Kidney glomerular epithelial cell (primary cell): ENCODE results near the gene NPIPA2.
"Not testable (repeated sequence)": the region's sequence is repeated elsewhere in the genome, so short reads cannot be mapped to it uniquely, and the experiment has no call there.

ENCODE experiments used
- DNase-seq: peaks from one replicate; lab custom pipeline; 2025; lab: John Stamatoyannopoulos, UW

The NPIPA2 gene

GRCh38 chr16:14742273-14743128, at the start of gene NPIPA2:
NPIPA2 (plus strand) TSS chr16:14742533; CDS start chr16:14748066, 5,533 bp downstream.
- DNase-seq: not testable (repeated sequence)

- DNase-seq: not testable (repeated sequence)
Observed at GRCh38 chr16:14694129-14694528, 48.2 kb upstream of the NPIPA2 start, which contains the start of gene PLA2G10. PLA2G10 (minus strand) TSS chr16:14694308; CDS start chr16:14694229, 79 bp downstream.

- DNase-seq: not testable (repeated sequence)
Observed at GRCh38 chr16:14701859-14702258, 40.5 kb upstream of the NPIPA2 start.

GRCh38 chr16:14702672-14703071, 39.7 kb upstream of the NPIPA2 start:
- not testable (repeated sequence) for DNase-seq

- DNase-seq: not testable (repeated sequence)
Observed at GRCh38 chr16:14703156-14704011, 38.9 kb upstream of the NPIPA2 start, which contains the start of gene NPIPA3. NPIPA3 (plus strand) TSS chr16:14703411; CDS start chr16:14708944, 5,533 bp downstream.

GRCh38 chr16:14733233-14733632, 9.1 kb upstream of the NPIPA2 start:
- not testable (repeated sequence) for DNase-seq

- DNase-seq: not testable (repeated sequence)
Observed at GRCh38 chr16:14740832-14741385, 1.4 kb upstream of the NPIPA2 start.

GRCh38 chr16:14741794-14742193, 539 bp upstream of the NPIPA2 start:
- not testable (repeated sequence) for DNase-seq

- DNase-seq: not testable (repeated sequence)
Observed at GRCh38 chr16:14773654-14774053, 31.3 kb downstream of the NPIPA2 start.

GRCh38 chr16:14775624-14776023, 33.3 kb downstream of the NPIPA2 start:
- not testable (repeated sequence) for DNase-seq

- not testable (repeated sequence) for DNase-seq
Observed at GRCh38 chr16:14776763-14777162, 34.4 kb downstream of the NPIPA2 start.

- DNase-seq: not testable (repeated sequence)
Observed at GRCh38 chr16:14779368-14779877, 37.1 kb downstream of the NPIPA2 start.

GRCh38 chr16:14786180-14786579, 43.8 kb downstream of the NPIPA2 start:
- not testable (repeated sequence) for DNase-seq

- not testable (repeated sequence) for DNase-seq
Observed at GRCh38 chr16:14789577-14789976, 47.2 kb downstream of the NPIPA2 start.

GRCh38 chr16:14790320-14790956, 48.1 kb downstream of the NPIPA2 start:
- not testable (repeated sequence) for DNase-seq

GRCh38 chr16:14792914-14793313, 50.6 kb downstream of the NPIPA2 start:
- not testable (repeated sequence) for DNase-seq

- not testable (repeated sequence) for DNase-seq
Observed at GRCh38 chr16:14797558-14797957, 55.2 kb downstream of the NPIPA2 start.

GRCh38 chr16:14803577-14803976, 61.2 kb downstream of the NPIPA2 start:
- not testable (repeated sequence) for DNase-seq

GRCh38 chr16:14807184-14807678, 64.9 kb downstream of the NPIPA2 start:
- not testable (repeated sequence) for DNase-seq

GRCh38 chr16:14813890-14814289, 71.6 kb downstream of the NPIPA2 start:
- not testable (repeated sequence) for DNase-seq
